Measurements from ENCODE around the gene LRRC3.
A peak's percentile ranks its signal among the peaks of the same experiment; 100 is the strongest.
"Not testable (repeated sequence)": the region's sequence is repeated elsewhere in the genome, so short reads cannot be mapped to it uniquely, and the experiment has no call there.

Gene LRRC3, protein sequence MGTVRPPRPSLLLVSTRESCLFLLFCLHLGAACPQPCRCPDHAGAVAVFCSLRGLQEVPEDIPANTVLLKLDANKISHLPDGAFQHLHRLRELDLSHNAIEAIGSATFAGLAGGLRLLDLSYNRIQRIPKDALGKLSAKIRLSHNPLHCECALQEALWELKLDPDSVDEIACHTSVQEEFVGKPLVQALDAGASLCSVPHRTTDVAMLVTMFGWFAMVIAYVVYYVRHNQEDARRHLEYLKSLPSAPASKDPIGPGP

DNA sequence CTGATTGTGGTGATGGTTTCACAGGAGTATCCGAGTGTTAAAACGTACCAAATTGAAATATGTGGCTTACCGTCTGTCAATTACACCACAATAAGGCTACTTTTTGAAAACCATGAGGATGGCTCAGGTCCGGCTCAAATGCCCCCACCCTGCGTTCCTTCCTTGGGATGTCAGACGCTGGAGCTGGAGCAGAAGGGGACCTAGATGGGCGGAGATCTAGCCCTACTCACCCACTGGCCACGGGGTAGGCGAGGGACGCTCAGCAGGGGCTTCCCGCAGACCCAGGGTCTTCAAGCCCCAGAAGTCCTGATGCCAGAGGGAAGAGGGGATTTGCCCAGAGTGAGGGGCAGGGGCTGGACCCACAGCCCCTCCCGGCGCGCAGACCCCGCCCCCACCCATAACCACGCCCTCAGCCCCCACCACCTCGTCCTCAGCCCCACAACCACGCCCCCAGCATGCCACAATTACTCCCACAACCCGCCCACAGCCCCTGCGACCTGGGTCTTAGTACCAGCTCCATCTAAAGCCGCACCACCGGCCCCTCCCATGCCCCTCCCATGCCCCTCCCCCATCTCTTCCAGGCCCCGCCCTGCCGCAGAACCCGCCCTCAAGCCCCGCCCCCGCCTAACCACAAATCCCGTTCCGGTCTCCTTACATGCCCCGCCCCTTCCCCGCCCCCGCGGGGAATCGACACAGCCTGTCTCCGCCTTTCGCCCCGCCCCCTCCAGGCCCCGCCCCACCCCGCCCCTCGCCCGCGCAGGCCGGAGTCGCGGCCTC lies at the start of gene LRRC3:
LRRC3 (plus strand) TSS at position 764 of the 777 bp plus-strand sequence. CDS start 1,135 bp downstream, outside the sequence.
- peak; percentile 52 to 67 for DNase-seq (ENCODE audit: low read depth in 1 of 2, low spot score in 1 of 2)

GRCh38 chr21:44405948-44406872 lies 49.1 kb upstream of the LRRC3 start:
- no peak for DNase-seq (ENCODE audit: low read depth in 1 of 2, low spot score in 1 of 2)

GRCh38 chr21:44406953-44407352 lies 48.4 kb upstream of the LRRC3 start:
- DNase-seq (ENCODE audit: low read depth in 1 of 2, low spot score in 1 of 2), result no peak

DNA sequence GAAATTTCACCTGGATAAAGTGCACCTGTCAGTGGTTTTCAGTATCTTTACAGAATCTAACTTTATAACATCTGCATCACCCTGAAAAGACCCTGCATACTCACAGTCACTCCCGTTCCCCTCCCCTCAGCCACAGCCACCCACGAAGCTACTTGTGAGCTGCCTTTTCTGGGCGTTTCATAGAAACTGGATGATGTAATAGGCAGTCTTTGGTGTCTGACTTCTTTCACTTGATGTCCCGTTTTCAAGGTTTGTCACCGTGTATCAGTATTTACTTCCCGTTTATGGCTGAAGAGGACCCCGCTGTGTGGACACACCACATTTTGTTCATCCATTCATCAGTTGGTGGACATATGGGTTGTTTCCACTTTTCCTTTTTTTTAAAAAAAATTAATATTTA lies 47.8 kb upstream of the LRRC3 start:
- no peak for DNase-seq (ENCODE audit: low read depth in 1 of 2, low spot score in 1 of 2)

- no peak for DNase-seq (ENCODE audit: low read depth in 1 of 2, low spot score in 1 of 2)
Measured at GRCh38 chr21:44408226-44408625, 47.1 kb upstream of the LRRC3 start.

GRCh38 chr21:44413566-44414290 lies 41.6 kb upstream of the LRRC3 start:
- DNase-seq (ENCODE audit: low read depth in 1 of 2, low spot score in 1 of 2), result no peak

- DNase-seq (ENCODE audit: low read depth in 1 of 2, low spot score in 1 of 2), result no peak
Measured at GRCh38 chr21:44414291-44415072, 40.8 kb upstream of the LRRC3 start.

DNA sequence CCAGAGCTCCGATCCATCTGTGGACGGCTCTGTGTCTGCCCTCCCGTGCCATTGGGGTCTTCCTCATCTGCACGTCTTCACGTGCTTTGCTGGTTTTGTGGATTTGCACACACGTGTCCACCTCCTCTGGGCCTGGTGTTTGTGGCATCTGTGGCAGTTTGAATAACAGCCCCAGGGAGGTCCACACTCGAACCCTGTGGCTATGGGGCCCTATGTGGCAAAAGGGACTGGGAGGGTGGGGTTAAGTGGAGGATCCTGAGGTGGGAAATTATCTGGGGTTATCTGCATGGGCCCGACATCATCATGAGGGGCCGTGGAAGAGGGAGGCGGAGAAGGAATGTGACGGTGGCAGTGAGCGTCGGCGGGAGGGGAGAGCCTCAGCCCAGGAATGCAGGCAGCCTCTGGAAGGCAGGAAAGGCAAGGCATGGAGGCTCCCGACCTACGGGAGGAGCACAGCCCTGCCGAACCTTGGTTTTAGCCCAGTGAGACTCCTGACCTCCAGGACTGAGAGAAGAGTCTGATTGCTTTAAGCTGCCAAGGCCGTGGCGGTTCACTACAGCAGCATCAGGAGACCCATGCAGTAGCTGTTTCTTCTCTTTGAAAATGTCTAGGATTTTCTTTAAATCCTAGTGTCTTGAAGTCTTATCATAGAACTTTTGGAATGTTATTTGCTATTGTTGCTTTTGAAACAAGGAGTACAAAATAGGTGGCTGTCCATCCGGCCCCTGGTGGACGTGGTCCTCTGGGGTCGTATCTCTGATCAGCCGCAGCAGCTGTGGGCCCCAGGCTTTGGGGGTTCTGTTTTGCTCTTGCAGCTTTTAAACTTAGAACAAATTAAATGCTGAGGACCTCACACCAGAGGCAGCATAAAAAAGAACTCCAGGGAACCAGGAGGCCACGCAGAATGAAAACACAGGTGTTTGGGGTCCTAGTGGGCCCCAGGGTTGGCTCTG lies 40.0 kb upstream of the LRRC3 start:
- DNase-seq (ENCODE audit: low read depth in 1 of 2, low spot score in 1 of 2), result no peak

DNA sequence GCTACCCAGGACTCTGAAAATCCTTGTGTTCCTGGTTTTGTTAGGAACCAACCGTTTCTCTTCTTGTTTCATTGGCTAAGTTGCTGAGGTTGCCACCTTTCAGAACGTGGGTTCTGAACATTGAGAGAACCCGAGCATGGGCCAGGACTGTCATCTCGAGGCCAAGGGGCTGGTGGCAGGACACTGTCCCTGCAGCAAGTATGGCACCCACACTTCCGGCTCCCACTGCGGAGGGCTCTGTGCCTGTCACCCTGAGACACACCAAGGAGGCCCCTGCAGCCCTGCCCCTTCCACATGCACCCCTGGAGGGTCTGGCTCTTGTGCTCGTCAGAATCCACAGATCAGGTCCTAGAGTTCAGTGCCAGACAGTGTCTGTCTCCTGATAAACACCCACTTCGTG lies 39.1 kb upstream of the LRRC3 start:
- no peak for DNase-seq (ENCODE audit: low read depth in 1 of 2, low spot score in 1 of 2)

GRCh38 chr21:44417621-44418107 lies 37.6 kb upstream of the LRRC3 start:
- not testable (repeated sequence) for DNase-seq (ENCODE audit: low read depth in 1 of 2, low spot score in 1 of 2)

GRCh38 chr21:44418108-44418875 lies 37.0 kb upstream of the LRRC3 start:
- DNase-seq (ENCODE audit: low read depth in 1 of 2, low spot score in 1 of 2), result no peak

- no peak for DNase-seq (ENCODE audit: low read depth in 1 of 2, low spot score in 1 of 2)
Measured at GRCh38 chr21:44418876-44419230, 36.5 kb upstream of the LRRC3 start.

GRCh38 chr21:44419679-44420078 lies 35.6 kb upstream of the LRRC3 start:
- DNase-seq (ENCODE audit: low read depth in 1 of 2, low spot score in 1 of 2), result no peak

GRCh38 chr21:44420416-44421205 lies 34.7 kb upstream of the LRRC3 start:
- no peak for DNase-seq (ENCODE audit: low read depth in 1 of 2, low spot score in 1 of 2)

DNA sequence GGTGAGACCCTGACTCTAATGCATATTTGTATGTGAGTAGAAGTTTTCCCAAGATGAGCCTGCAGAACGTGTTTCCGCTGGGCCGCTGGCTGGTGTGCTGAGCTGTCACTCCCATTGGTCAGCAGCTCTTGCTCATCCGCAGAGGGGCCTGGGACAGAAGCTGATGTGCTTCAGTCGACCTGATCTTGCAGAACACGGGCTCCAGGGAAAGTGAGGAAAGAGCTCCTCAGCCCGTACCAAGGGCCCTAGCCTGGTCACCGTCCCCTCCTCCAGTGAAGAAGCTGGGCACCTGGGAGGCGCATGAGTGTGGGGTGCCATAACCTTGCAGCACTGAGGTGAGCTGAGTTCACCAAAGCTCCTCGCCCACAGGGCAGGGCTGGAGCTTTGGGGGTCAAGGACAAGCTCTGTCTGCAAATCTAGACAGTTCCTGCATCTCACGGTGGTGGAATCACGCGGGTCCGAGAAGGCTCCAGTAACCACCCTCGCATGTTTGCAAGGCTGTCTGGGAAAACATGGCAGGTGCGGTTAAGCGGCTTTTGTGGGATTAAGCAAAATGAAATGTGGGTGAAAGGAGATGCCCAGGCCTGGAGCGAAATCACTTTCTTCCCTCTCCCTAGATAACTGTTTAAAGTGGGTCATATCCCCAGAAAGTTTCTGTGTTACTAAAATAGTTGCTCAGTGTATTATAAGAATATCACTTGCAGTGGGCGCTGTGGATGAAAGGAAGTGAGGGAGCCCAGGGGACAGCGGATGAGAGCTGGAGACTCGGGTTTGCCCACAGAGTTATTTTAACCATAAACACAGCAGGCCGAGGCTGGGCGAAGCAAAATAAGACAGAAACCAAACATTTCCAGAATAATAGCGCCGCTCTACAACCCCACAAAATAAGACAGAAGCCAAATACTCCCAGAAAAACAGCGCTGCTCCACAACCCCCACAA lies 33.1 kb upstream of the LRRC3 start:
- DNase-seq (ENCODE audit: low read depth in 1 of 2, low spot score in 1 of 2), result no peak

GRCh38 chr21:44423312-44423821 lies 31.9 kb upstream of the LRRC3 start:
- DNase-seq (ENCODE audit: low read depth in 1 of 2, low spot score in 1 of 2), result no peak
